NCI-H2196 treated with DMSO at 0.1 percent for 48 hours (cell line): ENCODE measurements around the gene TEX30.

Experiments
- DNase-seq: peaks from one replicate; lab custom pipeline; 2025; ENCODE audit not compliant: unreplicated experiment; lab: John Stamatoyannopoulos, UW

Gene TEX30

GRCh38 chr13:102718746-102719145 lies 54.8 kb downstream of the TEX30 start:
- DNase-seq, result no peak
